IPS-20b (cell line): ENCODE measurements around the gene CRP.
"Not testable (repeated sequence)": the region's sequence is repeated elsewhere in the genome, so short reads cannot be mapped to it uniquely, and the experiment has no call there.

ENCODE experiments used
- H3K27ac ChIP-seq: one replicate; pipeline ENCODE4 v1.5.1; 2013; ENCODE audit warnings: low read length
- H3K27me3 ChIP-seq: 2 replicates; pipeline ENCODE4 v1.6.1; 2013; ENCODE audit warnings: mild to moderate bottlenecking, low read length, inconsistent platforms; ENCODE audit not compliant: insufficient read depth
- H3K36me3 ChIP-seq: 2 replicates; pipeline ENCODE4 v1.6.1; 2013; ENCODE audit warnings: low read depth, mild to moderate bottlenecking, inconsistent platforms, low read length, moderate library complexity; ENCODE audit not compliant: insufficient read depth
- H3K4me1 ChIP-seq: 2 replicates; pipeline ENCODE4 v1.6.1; 2013; ENCODE audit warnings: mild to moderate bottlenecking, control low read depth, inconsistent platforms, low read length, moderate library complexity; ENCODE audit not compliant: insufficient read depth
- H3K4me3 ChIP-seq: 2 replicates; pipeline ENCODE4 v1.5.1; 2013; ENCODE audit warnings: mild to moderate bottlenecking, low read length, inconsistent platforms
- H3K9ac ChIP-seq: 2 replicates; pipeline ENCODE4 v1.6.1; 2013; ENCODE audit warnings: low read depth, mild to moderate bottlenecking, inconsistent platforms, low read length, moderate library complexity
- H3K9me3 ChIP-seq: 2 replicates; pipeline ENCODE4 v1.6.1; 2013; ENCODE audit warnings: mild to moderate bottlenecking, low read depth, low read length, inconsistent platforms; ENCODE audit not compliant: insufficient read depth

CRP gene

GRCh38 chr1:159687511-159687910 is 26.9 kb downstream of the CRP start:
- no peak overlapping the region for H3K4me3 ChIP-seq
- H3K9ac ChIP-seq = no peak overlapping the region
- H3K27ac ChIP-seq = no peak overlapping the region
- H3K36me3 ChIP-seq = no peaks in the 10 kb centered on the region
- H3K9me3 ChIP-seq = no peaks in the 10 kb centered on the region
- no peaks in the 10 kb centered on the region for H3K4me1 ChIP-seq
- H3K27me3 ChIP-seq = no peaks in the 10 kb centered on the region

- Histone ChIP-seq H3K9me3 (no peaks in the 10 kb centered on the region), H3K4me1 (no peaks in the 10 kb centered on the region), H3K4me3 (no peak overlapping the region), H3K27me3 (no peaks in the 10 kb centered on the region), H3K27ac (no peak overlapping the region), H3K9ac (no peak overlapping the region), H3K36me3 (no peaks in the 10 kb centered on the region)
Observed at GRCh38 chr1:159686599-159687299, 27.6 kb downstream of the CRP start.

- no peaks in the 10 kb centered on the region for H3K9me3 ChIP-seq
- no peaks in the 10 kb centered on the region for H3K36me3 ChIP-seq
Observed at GRCh38 chr1:159678939-159679338, 35.5 kb downstream of the CRP start.

DNA sequence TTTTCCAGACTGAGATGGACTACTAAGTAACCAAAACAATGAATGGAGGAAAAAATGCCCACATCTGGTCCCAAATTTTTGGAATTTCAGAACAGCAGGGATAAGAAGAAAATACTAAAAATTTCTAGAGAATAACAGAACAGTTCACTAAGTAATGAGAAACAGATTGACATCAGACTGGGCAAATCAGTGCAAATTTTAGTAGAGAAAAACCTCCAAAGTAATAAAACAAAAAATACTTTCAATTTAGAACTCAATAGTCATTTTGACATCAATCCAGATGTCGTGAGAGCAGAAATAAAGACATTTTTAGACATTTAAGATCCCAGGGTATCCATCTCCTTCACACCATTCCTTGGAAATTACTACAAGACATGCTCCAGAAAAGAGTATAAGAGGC is 39.3 kb downstream of the CRP start:
- H3K36me3 ChIP-seq = no peaks in the 10 kb centered on the region
- no peaks in the 10 kb centered on the region for H3K9me3 ChIP-seq
- H3K9ac ChIP-seq = no peak overlapping the region
- H3K4me1 ChIP-seq = no peaks in the 10 kb centered on the region
- H3K27ac ChIP-seq = no peak overlapping the region
- no peaks in the 10 kb centered on the region for H3K27me3 ChIP-seq
- H3K4me3 ChIP-seq = no peak overlapping the region

More at GRCh38 chr1:159678939-159679338, 35.5 kb downstream of the CRP start:
- Histone ChIP-seq H3K9ac (no peak overlapping the region), H3K4me1 (no peaks in the 10 kb centered on the region), H3K27me3 (no peaks in the 10 kb centered on the region), H3K4me3 (no peak overlapping the region), H3K27ac (no peak overlapping the region)

DNA sequence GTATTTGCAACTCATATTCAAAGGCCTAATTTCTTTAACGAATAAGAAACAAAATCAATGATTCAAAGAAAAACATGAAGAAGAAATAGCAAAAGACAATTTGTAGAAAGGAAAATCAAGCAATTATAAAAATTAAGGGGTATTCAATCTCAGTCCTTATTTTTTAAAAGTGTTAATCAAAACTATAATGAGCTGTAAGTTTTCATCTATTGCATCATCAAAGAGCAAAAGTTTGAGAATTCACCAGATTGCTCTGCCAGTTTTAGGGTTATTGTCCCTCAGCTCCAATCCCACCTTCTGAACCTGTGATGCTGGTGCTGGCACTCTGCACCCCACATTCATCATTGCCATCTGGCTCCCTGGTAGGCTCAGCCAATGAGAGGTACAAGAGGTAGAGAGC is 42.0 kb downstream of the CRP start:
- not testable (repeated sequence) for H3K36me3 ChIP-seq, H3K9ac ChIP-seq, H3K27ac ChIP-seq, H3K4me3 ChIP-seq, H3K27me3 ChIP-seq, H3K4me1 ChIP-seq, H3K9me3 ChIP-seq

- H3K36me3 ChIP-seq = no peaks in the 10 kb centered on the region
- no peaks in the 10 kb centered on the region for H3K9me3 ChIP-seq
- no peak overlapping the region for H3K27ac ChIP-seq
- H3K4me3 ChIP-seq = no peak overlapping the region
- H3K9ac ChIP-seq = no peak overlapping the region
- H3K4me1 ChIP-seq = no peaks in the 10 kb centered on the region
- no peaks in the 10 kb centered on the region for H3K27me3 ChIP-seq
Observed at GRCh38 chr1:159669338-159669737, 45.1 kb downstream of the CRP start.

- H3K9ac ChIP-seq = no peak overlapping the region
- no peaks in the 10 kb centered on the region for H3K27me3 ChIP-seq
- no peak overlapping the region for H3K27ac ChIP-seq
- H3K4me3 ChIP-seq = no peak overlapping the region
- no peaks in the 10 kb centered on the region for H3K4me1 ChIP-seq
- no peaks in the 10 kb centered on the region for H3K9me3 ChIP-seq
- no peaks in the 10 kb centered on the region for H3K36me3 ChIP-seq
Observed at GRCh38 chr1:159668739-159669138, 45.6 kb downstream of the CRP start.

DNA sequence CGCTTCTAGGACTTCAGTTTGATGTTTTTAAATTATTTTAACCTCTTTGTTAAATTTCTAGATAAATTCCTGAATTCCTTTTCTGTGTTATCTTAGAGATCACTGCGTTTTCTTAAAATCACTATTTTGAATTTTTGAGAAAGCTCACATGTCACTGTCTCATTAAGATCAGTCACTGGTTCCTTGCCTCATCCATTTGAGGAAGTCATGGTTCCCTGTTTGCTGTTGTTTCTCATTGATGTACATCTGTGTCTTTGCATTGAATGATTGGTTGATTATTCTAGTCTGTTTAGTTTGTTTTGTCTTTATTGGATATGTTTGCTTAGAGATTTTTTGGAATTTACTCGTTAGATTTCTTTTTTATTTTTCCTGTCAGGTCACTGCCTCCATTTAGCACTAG is 50.1 kb downstream of the CRP start:
- Histone ChIP-seq H3K36me3 (no peaks in the 10 kb centered on the region), H3K27ac (no peak overlapping the region), H3K9me3 (no peaks in the 10 kb centered on the region), H3K4me3 (no peak overlapping the region), H3K9ac (no peak overlapping the region), H3K4me1 (no peaks in the 10 kb centered on the region), H3K27me3 (no peaks in the 10 kb centered on the region)

DNA sequence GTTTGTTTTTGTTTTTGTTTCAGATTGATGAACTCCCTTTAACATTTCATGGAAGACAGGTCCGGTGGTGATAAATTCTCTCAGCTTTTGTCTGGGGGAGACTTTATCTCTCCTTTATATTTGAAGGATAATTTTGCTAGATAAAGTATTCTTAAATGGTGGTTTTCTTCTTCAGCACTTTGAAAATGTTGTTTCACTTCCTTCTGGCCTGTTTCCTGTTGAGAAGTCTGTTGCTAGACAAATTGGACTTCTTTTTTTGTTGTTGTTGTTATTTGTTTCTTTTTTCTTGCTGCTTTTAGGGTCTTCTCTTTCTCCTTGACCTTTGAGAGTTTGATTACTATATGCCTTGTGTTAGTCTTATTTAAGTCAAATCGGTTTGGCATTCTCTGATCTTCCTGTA is 50.8 kb downstream of the CRP start:
- no peak overlapping the region for H3K9ac ChIP-seq
- no peak overlapping the region for H3K4me3 ChIP-seq
- H3K27ac ChIP-seq = no peak overlapping the region
- no peaks in the 10 kb centered on the region for H3K27me3 ChIP-seq
- no peaks in the 10 kb centered on the region for H3K36me3 ChIP-seq
- H3K9me3 ChIP-seq = no peaks in the 10 kb centered on the region
- no peaks in the 10 kb centered on the region for H3K4me1 ChIP-seq
